Sigmoid colon (tissue), 7 donors: ENCODE results near the gene KMT2B. TPM values are rescaled to one million over a fixed set of nuclear protein-coding genes. Genes with fewer than 3 reads are reported as not detected.
A peak's percentile ranks its signal among the peaks of the same experiment; 100 is the strongest.

Experiments used
- DNase-seq: peaks from one replicate; pipeline ENCODE4 v3.0.0-alpha.2; 2019
- H3K27ac ChIP-seq, 4 donors: fragments of 200-600 bp; sonication (generic); one replicate each; pipeline ENCODE4 v1.5.1; 2016 to 2019; ENCODE audit warnings: mild to moderate bottlenecking in 1 of 4
- H3K27me3 ChIP-seq, 3 donors: fragments of 200-600 bp; sonication (generic); one replicate each; pipeline ENCODE4 v1.5.1; 2019; ENCODE audit warnings: mild to moderate bottlenecking in 1 of 3
- H3K36me3 ChIP-seq, 4 donors: fragments of 200-600 bp; sonication (generic); one replicate each; pipeline ENCODE4 v1.5.1; 2016 to 2019
- H3K4me1 ChIP-seq, 4 donors: fragments of 200-600 bp; sonication (generic); one replicate each; pipeline ENCODE4 v1.5.1; 2017 to 2019
- H3K4me3 ChIP-seq, 4 donors: fragments of 200-600 bp; sonication (generic); one replicate each; pipeline ENCODE4 v1.5.1; 2017 to 2019; ENCODE audit warnings: mild to moderate bottlenecking in 2 of 4, moderate library complexity in 1 of 4
- H3K9me3 ChIP-seq, 4 donors: fragments of 200-600 bp in 3 of 4; sonication (generic) in 3 of 4; one replicate each; pipeline versions ENCODE4 v1.5.1 to v1.6.1; 2013 to 2019
- EP300 ChIP-seq, 4 donors: sonication (generic); formaldehyde crosslinking; IDR thresholded peaks; one replicate each; pipeline ENCODE4 v1.6.1; 2017; ENCODE audit warnings: antibody characterized with exemption in 4 of 4
- POLR2A ChIP-seq, 2 donors: fragments of 450-650 bp; IDR thresholded peaks; one replicate each; pipeline ENCODE4 v1.6.1; 2016; ENCODE audit warnings: antibody characterized with exemption in 2 of 2, mild to moderate bottlenecking in 2 of 2, moderate library complexity in 2 of 2
- POLR2AphosphoS5 ChIP-seq, 4 donors: sonication (generic); formaldehyde crosslinking; IDR thresholded peaks; one replicate each; pipeline ENCODE4 v1.6.1; 2017; ENCODE audit warnings: antibody characterized with exemption in 4 of 4
- WGBS, 2 donors: extraction: QIAGEN DNeasy Blood & Tissue Kit; methylation state at CpG; one replicate each; pipeline ENCODE4 v1.1.7; 2013; 5-methylcytosine and 5-hydroxymethylcytosine counted together
- intact Hi-C: fragments of 100-400 bp; cut with DNase I; formaldehyde crosslinking; loops from one replicate; pipeline ENCODE4 v1.15.1; 2023
- polyA plus RNA-seq, 3 donors: library from polyadenylated mRNA; stranded (reverse); fragments of 200-250 nt; gene quantifications; one replicate each; pipeline ENCODE4 v1.2.3, GENCODE V29; 2013
- total RNA-seq, 4 donors: library from RNA; depleted of rRNA; stranded (reverse); fragments of >200 nt; gene quantifications; one replicate each; pipeline ENCODE4 v1.1.0, GENCODE V29; 2016
- TF ChIP-seq, protein P1 (sequence below), 4 experiments: fragments of 450-650 bp in 3 of 4; fragments of 200-600 bp in 1 of 4; IDR thresholded peaks; one replicate each; pipeline ENCODE4 v1.5.1; 2016 to 2019; ENCODE audit warnings: antibody characterized with exemption in 4 of 4, mild to moderate bottlenecking in 3 of 4, moderate library complexity in 2 of 4
- donor health status: healthy with polysubstance abuse.
- donor health status: Bipolar disorder and iron deficiency.
- donor health status: healthy.

Gene KMT2B
- total and polyA plus RNA-seq, 7 donors = 6.4 to 32.2 (median 12.3) TPM

DNA sequence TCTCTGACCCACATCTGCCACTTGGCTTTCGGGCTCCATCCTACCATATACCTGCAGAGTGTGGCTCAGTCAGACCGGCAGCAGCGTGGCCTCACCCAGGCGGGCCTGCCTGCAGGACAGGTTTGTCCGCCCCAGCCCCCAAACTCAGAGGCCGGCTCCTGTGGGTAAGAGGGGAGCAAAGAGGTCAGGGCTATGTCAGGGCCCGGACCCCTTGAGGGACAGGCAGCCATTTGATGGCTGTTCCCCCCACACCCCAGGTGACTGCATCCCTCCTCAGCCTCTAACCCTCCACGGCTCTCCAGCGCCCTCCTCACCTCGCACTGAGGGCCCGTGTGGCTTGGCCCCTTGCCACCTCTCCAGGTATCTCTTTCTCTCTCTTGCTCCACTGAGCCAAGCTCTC, 25.8 kb upstream of the KMT2B start:
- 29 to 70% methylated on average over 11 of the region's 11 CpGs for WGBS, 2 donors
- no peak for DNase-seq

GRCh38 chr19:35693422-35693821, 24.4 kb upstream of the KMT2B start:
- TF ChIP-seq, protein P1, sequence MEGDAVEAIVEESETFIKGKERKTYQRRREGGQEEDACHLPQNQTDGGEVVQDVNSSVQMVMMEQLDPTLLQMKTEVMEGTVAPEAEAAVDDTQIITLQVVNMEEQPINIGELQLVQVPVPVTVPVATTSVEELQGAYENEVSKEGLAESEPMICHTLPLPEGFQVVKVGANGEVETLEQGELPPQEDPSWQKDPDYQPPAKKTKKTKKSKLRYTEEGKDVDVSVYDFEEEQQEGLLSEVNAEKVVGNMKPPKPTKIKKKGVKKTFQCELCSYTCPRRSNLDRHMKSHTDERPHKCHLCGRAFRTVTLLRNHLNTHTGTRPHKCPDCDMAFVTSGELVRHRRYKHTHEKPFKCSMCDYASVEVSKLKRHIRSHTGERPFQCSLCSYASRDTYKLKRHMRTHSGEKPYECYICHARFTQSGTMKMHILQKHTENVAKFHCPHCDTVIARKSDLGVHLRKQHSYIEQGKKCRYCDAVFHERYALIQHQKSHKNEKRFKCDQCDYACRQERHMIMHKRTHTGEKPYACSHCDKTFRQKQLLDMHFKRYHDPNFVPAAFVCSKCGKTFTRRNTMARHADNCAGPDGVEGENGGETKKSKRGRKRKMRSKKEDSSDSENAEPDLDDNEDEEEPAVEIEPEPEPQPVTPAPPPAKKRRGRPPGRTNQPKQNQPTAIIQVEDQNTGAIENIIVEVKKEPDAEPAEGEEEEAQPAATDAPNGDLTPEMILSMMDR (IDR thresholded peaks at IDR 0.05) = no peak
- TF ChIP-seq POLR2A (IDR thresholded peaks at IDR 0.05) (no peak), POLR2AphosphoS5 (IDR thresholded peaks at IDR 0.05) (no peak), EP300 (IDR thresholded peaks at IDR 0.05) (no peak)
- Histone ChIP-seq H3K27me3 (no peaks in the 10 kb centered on the region), H3K4me1 (no peaks in the 10 kb centered on the region), H3K4me3 (no peak overlapping the region), H3K9me3 (no peaks in the 10 kb centered on the region), H3K27ac (no peak overlapping the region), H3K36me3 (no peaks in the 10 kb centered on the region)
- no peak for DNase-seq
- 8 to 17% methylated on average over 8 of the region's 8 CpGs for WGBS, 2 donors
- intact Hi-C loops = loop anchor here (1.0 to 2.0 kb wide), 2 partner anchors 23 to 237 kb away; no protein-coding TSS in a partner anchor

More for the DNA sequence above, 25.8 kb upstream of the KMT2B start:
- H3K36me3 ChIP-seq = no peaks in the 10 kb centered on the region
- H3K27me3 ChIP-seq = no peaks in the 10 kb centered on the region
- H3K4me3 ChIP-seq = no peak overlapping the region
- H3K9me3 ChIP-seq = no peaks in the 10 kb centered on the region
- no peak overlapping the region for H3K27ac ChIP-seq
- H3K4me1 ChIP-seq = no peaks in the 10 kb centered on the region
- intact Hi-C loops = loop anchor here (2.0 kb wide), 1 partner anchor 239 kb away; no protein-coding TSS in a partner anchor
- TF ChIP-seq EP300 (IDR thresholded peaks at IDR 0.05) (no peak), POLR2A (IDR thresholded peaks at IDR 0.05) (no peak), POLR2AphosphoS5 (IDR thresholded peaks at IDR 0.05) (no peak)
- TF ChIP-seq, protein P1 (IDR thresholded peaks at IDR 0.05) = no peak

GRCh38 chr19:35693835-35694599, 23.8 kb upstream of the KMT2B start:
- peak; percentile 93 for DNase-seq
- Histone ChIP-seq H3K27ac (no peak overlapping the region), H3K4me1 (no peaks in the 10 kb centered on the region), H3K27me3 (no peaks in the 10 kb centered on the region), H3K36me3 (no peaks in the 10 kb centered on the region), H3K4me3 (no peak overlapping the region), H3K9me3 (no peaks in the 10 kb centered on the region)
- intact Hi-C loops = loop anchor here (1.0 to 2.0 kb wide), 3 partner anchors 22 to 237 kb away; no protein-coding TSS in a partner anchor
- TF ChIP-seq, protein P1 (IDR thresholded peaks at IDR 0.05) = peak; percentile 96 to 99 (median 97)
- TF ChIP-seq EP300 (IDR thresholded peaks at IDR 0.05) = no peak
- TF ChIP-seq POLR2AphosphoS5 (IDR thresholded peaks at IDR 0.05) = peak in 1 of 4 donors; percentile 10
- WGBS, 2 donors = 35 to 38% methylated on average over 8 of the region's 8 CpGs

GRCh38 chr19:35695895-35696422, 21.8 kb upstream of the KMT2B start:
- Histone ChIP-seq H3K4me3 (no peak overlapping the region), H3K4me1 (no peaks in the 10 kb centered on the region), H3K27ac (no peak overlapping the region), H3K9me3 (no peaks in the 10 kb centered on the region), H3K27me3 (no peaks in the 10 kb centered on the region), H3K36me3 (no peaks in the 10 kb centered on the region)
- no peak for DNase-seq
- no peak for TF ChIP-seq EP300 (IDR thresholded peaks at IDR 0.05)
- TF ChIP-seq POLR2A (IDR thresholded peaks at IDR 0.05) = no peak
- TF ChIP-seq POLR2AphosphoS5 (IDR thresholded peaks at IDR 0.05) = no peak
- TF ChIP-seq, protein P1 (IDR thresholded peaks at IDR 0.05) = no peak
- intact Hi-C loops = loop anchor here (2.0 kb wide), 1 partner anchor 123 kb away; no protein-coding TSS in a partner anchor
- WGBS, 2 donors = 70 to 87% methylated on average over 2 of the region's 2 CpGs
